Measurements from ENCODE around the gene SYPL2.

DNA sequence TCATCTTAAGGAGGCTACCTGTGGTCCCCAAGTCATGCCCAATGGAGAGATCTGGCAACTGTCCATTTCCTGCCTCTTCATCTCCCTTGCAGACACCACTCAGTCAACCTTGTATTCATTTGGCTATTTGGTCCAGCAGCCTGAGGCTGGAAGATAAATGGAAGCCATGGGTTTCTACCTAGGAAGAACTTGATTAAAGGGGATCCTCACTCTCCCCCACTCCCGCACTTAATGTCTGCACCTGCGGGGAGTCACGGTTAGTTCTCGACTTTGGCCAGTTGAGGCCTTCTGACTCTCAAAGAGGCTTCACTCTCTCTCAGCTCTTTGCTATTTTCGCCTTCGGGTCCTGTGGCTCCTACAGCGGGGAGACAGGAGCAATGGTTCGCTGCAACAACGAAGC, 8.9 kb downstream of the SYPL2 start:
- TF ChIP-seq, protein P1, sequence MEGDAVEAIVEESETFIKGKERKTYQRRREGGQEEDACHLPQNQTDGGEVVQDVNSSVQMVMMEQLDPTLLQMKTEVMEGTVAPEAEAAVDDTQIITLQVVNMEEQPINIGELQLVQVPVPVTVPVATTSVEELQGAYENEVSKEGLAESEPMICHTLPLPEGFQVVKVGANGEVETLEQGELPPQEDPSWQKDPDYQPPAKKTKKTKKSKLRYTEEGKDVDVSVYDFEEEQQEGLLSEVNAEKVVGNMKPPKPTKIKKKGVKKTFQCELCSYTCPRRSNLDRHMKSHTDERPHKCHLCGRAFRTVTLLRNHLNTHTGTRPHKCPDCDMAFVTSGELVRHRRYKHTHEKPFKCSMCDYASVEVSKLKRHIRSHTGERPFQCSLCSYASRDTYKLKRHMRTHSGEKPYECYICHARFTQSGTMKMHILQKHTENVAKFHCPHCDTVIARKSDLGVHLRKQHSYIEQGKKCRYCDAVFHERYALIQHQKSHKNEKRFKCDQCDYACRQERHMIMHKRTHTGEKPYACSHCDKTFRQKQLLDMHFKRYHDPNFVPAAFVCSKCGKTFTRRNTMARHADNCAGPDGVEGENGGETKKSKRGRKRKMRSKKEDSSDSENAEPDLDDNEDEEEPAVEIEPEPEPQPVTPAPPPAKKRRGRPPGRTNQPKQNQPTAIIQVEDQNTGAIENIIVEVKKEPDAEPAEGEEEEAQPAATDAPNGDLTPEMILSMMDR (IDR thresholded peaks at IDR 0.05), result no peak
- TF ChIP-seq POLR2A (IDR thresholded peaks at IDR 0.05), result no peak
- no peak for TF ChIP-seq POLR2AphosphoS5 (IDR thresholded peaks at IDR 0.05)
